MCF 10A (cell line): ENCODE results near the gene CYYR1. TPM values are rescaled to one million over a fixed set of nuclear protein-coding genes. Genes with fewer than 3 reads are reported as not detected.

Experiments
- BruUV-seq: library from RNA; stranded (reverse); fragments of 400-500 nt; replicated peaks from 2 replicates; lab custom pipeline; 2021; lab: Mats Ljungman, UMichigan
- CTCF ChIA-PET: fragments of 300-600 bp; sonication (Branson Sonifier 250); formaldehyde crosslinking; extraction: SDS; loops from one replicate; lab custom pipeline; 2021; ENCODE audit warnings: antibody characterized with exemption, inconsistent platforms; lab: Yijun Ruan, JAX
- POLR2A ChIA-PET: fragments of 300-600, 350-650 bp; sonication (Branson Sonifier 250); formaldehyde crosslinking; extraction: SDS; loops from one replicate; lab custom pipeline; 2020; ENCODE audit warnings: antibody characterized with exemption, inconsistent platforms; lab: Yijun Ruan, JAX
- DNase-seq: peaks from one replicate; pipeline ENCODE4 v3.0.0-alpha.2; 2018; ENCODE audit not compliant: unreplicated experiment
- H3K27ac Mint-ChIP-seq: one replicate; pipeline ENCODE4 v1.8.0; 2022; ENCODE audit warnings: mild to moderate bottlenecking, low read depth, mixed read lengths; ENCODE audit not compliant: unreplicated experiment
- H3K27me3 Mint-ChIP-seq: one replicate; pipeline ENCODE4 v1.8.0; 2022; ENCODE audit warnings: mixed read lengths; ENCODE audit not compliant: insufficient read depth, unreplicated experiment
- H3K36me3 Mint-ChIP-seq: one replicate; pipeline ENCODE4 v1.8.0; 2022; ENCODE audit warnings: mild to moderate bottlenecking, moderate library complexity, mixed read lengths; ENCODE audit not compliant: insufficient read depth, unreplicated experiment
- H3K4me1 Mint-ChIP-seq: one replicate; pipeline ENCODE4 v1.8.0; 2022; ENCODE audit warnings: mixed read lengths; ENCODE audit not compliant: insufficient read depth, unreplicated experiment
- H3K4me3 Mint-ChIP-seq: one replicate; pipeline ENCODE4 v1.8.0; 2022; ENCODE audit warnings: mild to moderate bottlenecking, moderate library complexity, mixed read lengths; ENCODE audit not compliant: unreplicated experiment
- H3K9me3 Mint-ChIP-seq: one replicate; pipeline ENCODE4 v1.8.0; 2022; ENCODE audit warnings: mixed read lengths; ENCODE audit not compliant: unreplicated experiment
- intact Hi-C: fragments of 100-400 bp; cut with micrococcal nuclease; formaldehyde crosslinking; loops from 2 replicates; pipeline ENCODE4 v1.14.1; 2022
- total RNA-seq: library from RNA; stranded (reverse); gene quantifications from 2 replicates; pipeline ENCODE4 v1.2.3, GENCODE V29; 2022
- TF ChIP-seq, protein P1 (sequence below): fragments of 200-600 bp; IDR thresholded peaks from one replicate; pipeline ENCODE4 v1.8.0; 2022; ENCODE audit warnings: antibody characterized with exemption, mild to moderate bottlenecking; ENCODE audit not compliant: unreplicated experiment

CYYR1 gene
- total RNA-seq, 1 experiment from 2014 or later: not detected

DNA sequence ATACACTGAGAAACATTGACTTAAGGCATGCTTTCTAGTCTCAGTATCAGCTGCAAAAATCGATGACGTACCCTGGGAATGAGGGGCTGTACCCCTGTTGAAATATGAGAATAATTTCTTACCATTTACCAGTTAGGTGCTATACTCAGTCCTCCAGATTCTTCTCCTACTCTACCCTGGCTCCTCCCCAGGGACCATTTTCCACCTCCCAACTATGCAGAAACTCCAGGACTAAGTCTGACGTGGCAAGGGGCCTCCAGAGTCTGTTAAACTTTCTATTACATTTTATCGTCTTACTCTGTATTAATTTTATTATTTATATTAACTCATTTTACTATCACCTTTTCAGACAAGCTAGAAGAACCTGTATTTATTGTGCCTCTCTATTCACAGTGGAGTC, 124.3 kb downstream of the CYYR1 start:
- H3K4me3 Mint-ChIP-seq: no peak overlapping the region
- intact Hi-C loops: no loop called here
- TF ChIP-seq, protein P1, sequence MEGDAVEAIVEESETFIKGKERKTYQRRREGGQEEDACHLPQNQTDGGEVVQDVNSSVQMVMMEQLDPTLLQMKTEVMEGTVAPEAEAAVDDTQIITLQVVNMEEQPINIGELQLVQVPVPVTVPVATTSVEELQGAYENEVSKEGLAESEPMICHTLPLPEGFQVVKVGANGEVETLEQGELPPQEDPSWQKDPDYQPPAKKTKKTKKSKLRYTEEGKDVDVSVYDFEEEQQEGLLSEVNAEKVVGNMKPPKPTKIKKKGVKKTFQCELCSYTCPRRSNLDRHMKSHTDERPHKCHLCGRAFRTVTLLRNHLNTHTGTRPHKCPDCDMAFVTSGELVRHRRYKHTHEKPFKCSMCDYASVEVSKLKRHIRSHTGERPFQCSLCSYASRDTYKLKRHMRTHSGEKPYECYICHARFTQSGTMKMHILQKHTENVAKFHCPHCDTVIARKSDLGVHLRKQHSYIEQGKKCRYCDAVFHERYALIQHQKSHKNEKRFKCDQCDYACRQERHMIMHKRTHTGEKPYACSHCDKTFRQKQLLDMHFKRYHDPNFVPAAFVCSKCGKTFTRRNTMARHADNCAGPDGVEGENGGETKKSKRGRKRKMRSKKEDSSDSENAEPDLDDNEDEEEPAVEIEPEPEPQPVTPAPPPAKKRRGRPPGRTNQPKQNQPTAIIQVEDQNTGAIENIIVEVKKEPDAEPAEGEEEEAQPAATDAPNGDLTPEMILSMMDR: no peak
- H3K36me3 Mint-ChIP-seq: no peaks in the 10 kb centered on the region
- POLR2A ChIA-PET: interaction anchor here (0.7 to 2.3 kb wide), 6 partner anchors 9 to 154 kb away, joined by 3 to 11 read pairs (median 4); no protein-coding TSS in a partner anchor
- H3K27me3 Mint-ChIP-seq: no peaks in the 10 kb centered on the region
- DNase-seq: no peak
- CTCF ChIA-PET: interaction anchor here (0.9 kb wide), 2 partner anchors 9 to 11 kb away, joined by 3 to 4 read pairs; no protein-coding TSS in a partner anchor
- no peaks in the 10 kb centered on the region for H3K9me3 Mint-ChIP-seq
- no TSS peak for BruUV-seq
- H3K27ac Mint-ChIP-seq: no peak overlapping the region
- H3K4me1 Mint-ChIP-seq: peaks cover 8% of the 10 kb centered on the region

DNA sequence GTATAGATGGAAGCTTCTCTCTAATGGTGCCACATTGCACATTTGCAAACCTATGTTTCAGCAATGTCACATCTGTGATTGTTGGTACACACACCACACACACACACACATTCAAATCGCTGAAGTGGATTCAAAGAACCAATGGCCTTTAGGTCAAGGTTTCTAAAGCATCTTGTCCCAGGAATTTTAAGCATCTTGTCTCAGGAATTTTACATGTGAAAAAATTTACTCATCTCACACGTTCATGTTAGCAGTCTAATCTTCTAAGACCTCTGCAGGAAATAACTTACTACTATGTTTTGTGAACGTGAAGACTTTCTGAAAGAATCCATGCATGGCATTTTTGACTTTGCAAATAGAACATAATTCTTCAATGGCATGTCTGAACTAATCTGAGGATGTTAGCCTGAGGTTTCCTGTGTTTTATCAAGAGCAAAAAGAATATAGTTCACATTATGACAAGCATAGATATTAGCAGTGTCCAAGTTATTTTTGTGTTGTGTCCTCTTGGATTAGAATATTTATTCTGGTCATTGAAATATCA, 125.1 kb downstream of the CYYR1 start:
- intact Hi-C loops: no loop called here
- no peak for DNase-seq

DNA sequence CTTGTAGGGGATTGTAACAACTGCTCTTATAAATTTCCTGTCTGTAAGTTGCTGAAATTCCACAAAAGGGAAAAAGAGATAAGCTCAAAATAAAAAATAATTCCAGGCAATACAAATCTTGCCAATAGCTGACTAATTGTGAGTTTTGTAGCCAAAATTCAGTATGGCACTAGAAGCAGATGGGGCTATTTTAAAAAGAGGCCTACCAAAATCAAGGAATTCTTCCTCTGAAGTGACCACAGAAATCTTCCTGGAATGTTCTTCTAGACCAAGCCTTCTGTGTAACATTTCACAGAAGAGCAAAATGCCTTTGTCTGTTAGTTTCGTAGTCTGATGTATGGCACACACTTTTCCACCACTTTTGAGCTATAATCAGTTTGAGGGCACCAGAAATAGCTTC, 127.6 kb downstream of the CYYR1 start:
- BruUV-seq: no TSS peak
- no peak for DNase-seq
- CTCF ChIA-PET: no interaction called here
- Mint-ChIP-seq H3K4me3 (no peak overlapping the region), H3K27ac (no peak overlapping the region), H3K27me3 (no peaks in the 10 kb centered on the region), H3K9me3 (no peaks in the 10 kb centered on the region), H3K36me3 (no peaks in the 10 kb centered on the region), H3K4me1 (peaks cover 8% of the 10 kb centered on the region)
- intact Hi-C loops: no loop called here
- POLR2A ChIA-PET: no interaction called here
- TF ChIP-seq, protein P1: no peak

More for the DNA sequence above, 125.1 kb downstream of the CYYR1 start:
- Mint-ChIP-seq H3K27me3 (no peaks in the 10 kb centered on the region), H3K4me1 (peaks cover 8% of the 10 kb centered on the region), H3K36me3 (no peaks in the 10 kb centered on the region), H3K27ac (no peak overlapping the region), H3K9me3 (no peaks in the 10 kb centered on the region), H3K4me3 (no peak overlapping the region)
- TF ChIP-seq, protein P1: no peak
- ChIA-PET POLR2A (interaction anchor here (0.7 to 2.3 kb wide), 3 partner anchors 10 to 115 kb away, joined by 3 to 11 read pairs (median 5); no protein-coding TSS in a partner anchor), CTCF (interaction anchor here (0.9 kb wide), 1 partner anchor 10 kb away, joined by 3 read pairs; no protein-coding TSS in a partner anchor)
- BruUV-seq: no TSS peak

DNA sequence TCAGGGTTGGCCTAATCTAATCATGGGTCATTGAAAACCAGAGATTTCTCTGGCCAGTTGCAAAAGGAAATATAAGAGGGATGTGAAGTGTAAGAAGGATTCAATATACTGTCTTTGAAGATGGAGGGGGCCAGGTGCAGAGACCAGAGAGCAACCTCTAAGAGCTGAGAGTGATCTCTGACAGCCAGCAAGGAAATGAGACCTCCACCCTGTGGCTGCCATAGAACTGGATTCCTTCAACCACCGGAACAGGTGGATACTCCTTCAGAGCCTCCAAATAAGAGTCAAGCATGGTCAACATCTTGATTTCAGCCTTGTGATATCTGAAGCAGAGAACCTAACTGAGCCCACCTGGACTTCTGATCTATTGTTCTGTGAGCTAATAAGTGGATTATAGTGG, 128.4 kb downstream of the CYYR1 start:
- Mint-ChIP-seq H3K9me3 (no peaks in the 10 kb centered on the region), H3K36me3 (no peaks in the 10 kb centered on the region), H3K27me3 (no peaks in the 10 kb centered on the region), H3K4me3 (no peak overlapping the region), H3K4me1 (peaks cover 8% of the 10 kb centered on the region), H3K27ac (no peak overlapping the region)
- ChIA-PET CTCF (no interaction called here), POLR2A (no interaction called here)
- intact Hi-C loops: no loop called here
- no TSS peak for BruUV-seq
- TF ChIP-seq, protein P1: no peak
- no peak for DNase-seq
